Skin of body (tissue), 3 donors: Measurements from ENCODE around the gene KRTAP9-3. TPM values are rescaled to one million over a fixed set of nuclear protein-coding genes. Genes with fewer than 3 reads are reported as not detected.
"Not testable (repeated sequence)": the region's sequence is repeated elsewhere in the genome, so short reads cannot be mapped to it uniquely, and the experiment has no call there.

ENCODE experiments used
- DNase-seq: peaks from one replicate; lab custom pipeline; 2025; lab: John Stamatoyannopoulos, UW
- small RNA-seq: library from RNA; depleted of rRNA; stranded (forward); fragments of <200 nt; gene quantifications from one replicate; pipeline ENCODE3, GENCODE V24; 2014; ENCODE audit warnings: low replicate concordance
- total RNA-seq: library from RNA; depleted of rRNA; stranded (reverse); fragments of >200 nt; gene quantifications from one replicate; pipeline ENCODE4 v1.2.3, GENCODE V29; 2014

Gene KRTAP9-3
- total RNA-seq, 1 donor from 2014 or later = 7.3 TPM

- DNase-seq = not testable (repeated sequence)
Measured at GRCh38 chr17:41249637-41250240, 17.5 kb downstream of the KRTAP9-3 start, which contains the start of gene KRTAP9-4. KRTAP9-4 (plus strand) TSS chr17:41249687; CDS start chr17:41249721, 34 bp downstream.

DNA sequence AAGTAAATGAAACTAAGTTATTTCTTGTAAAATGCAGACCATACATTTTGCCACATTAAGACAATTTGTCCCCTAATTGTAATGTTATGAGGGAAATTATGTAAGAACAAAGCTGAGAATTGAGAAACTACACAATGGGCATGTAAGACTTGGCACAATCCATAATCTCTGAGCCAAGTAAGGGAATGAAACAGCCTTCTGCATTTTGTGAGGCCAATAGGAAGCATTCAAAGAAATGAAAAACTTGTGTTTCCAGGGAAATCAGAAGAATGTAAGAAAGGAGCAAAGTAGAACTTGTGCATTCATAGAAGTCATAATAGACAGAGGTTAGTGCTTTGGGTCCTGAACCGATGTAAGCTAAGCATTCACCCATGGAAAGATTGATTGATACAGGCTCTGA lies 19.0 kb downstream of the KRTAP9-3 start:
- DNase-seq = no peak

DNA sequence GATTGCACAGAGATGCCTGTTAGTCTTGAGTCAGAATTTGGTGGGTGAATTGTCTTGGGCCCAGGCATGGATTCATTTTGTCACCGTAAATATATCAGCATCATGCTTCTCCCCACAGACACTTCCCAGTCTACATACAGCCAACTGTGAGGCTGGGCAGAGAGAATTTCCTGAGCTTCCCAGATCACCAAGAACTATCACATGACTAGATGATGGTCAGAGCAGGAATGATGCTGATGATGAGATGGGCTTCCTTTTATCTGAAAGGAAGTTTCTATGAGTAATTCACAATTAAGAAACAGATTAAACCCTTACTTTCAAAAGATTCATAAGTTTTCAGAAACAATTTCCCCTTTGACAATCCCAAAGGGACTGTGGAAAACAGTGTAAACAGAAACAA lies 22.6 kb downstream of the KRTAP9-3 start:
- no peak for DNase-seq

DNA sequence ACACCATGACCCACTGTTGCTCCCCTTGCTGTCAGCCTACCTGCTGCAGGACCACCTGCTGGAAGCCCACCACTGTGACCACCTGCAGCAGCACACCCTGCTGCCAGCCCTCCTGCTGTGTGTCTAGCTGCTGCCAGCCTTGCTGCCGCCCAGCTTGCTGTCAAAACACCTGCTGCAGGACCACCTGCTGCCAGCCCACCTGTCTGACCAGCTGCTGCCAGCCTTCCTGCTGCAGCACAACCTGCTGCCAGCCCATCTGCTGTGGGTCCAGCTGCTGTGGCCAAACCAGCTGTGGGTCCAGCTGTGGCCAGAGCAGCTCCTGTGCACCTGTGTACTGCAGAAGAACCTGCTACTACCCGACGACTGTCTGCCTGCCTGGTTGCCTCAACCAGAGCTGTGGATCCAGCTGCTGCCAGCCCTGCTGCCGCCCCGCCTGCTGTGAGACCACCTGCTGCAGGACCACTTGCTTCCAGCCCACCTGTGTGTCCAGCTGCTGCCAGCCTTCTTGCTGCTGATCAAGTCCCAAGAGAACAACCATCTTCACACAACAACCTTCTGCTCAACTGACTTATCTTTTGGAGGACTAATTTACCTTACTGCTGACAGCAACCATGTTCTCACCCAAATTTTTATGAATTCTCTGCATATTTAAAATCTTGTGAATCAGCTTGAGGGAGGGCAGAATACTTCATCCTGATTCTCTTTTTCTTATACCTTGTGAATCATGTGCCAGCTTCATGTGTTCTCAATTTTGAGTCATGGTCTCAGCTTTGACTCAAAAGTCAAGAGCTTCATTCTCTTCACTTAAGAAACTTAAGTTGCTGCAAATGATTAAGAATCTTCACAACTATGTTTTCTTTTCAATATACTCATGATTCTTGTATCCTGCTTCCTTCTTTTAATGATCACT lies 23.4 kb downstream of the KRTAP9-3 start, which contains the start of gene KRTAP9-9:
Gene KRTAP9-9 (plus strand): TSS at position 4 of the 910 bp plus-strand sequence.
- DNase-seq = not testable (repeated sequence)

DNA sequence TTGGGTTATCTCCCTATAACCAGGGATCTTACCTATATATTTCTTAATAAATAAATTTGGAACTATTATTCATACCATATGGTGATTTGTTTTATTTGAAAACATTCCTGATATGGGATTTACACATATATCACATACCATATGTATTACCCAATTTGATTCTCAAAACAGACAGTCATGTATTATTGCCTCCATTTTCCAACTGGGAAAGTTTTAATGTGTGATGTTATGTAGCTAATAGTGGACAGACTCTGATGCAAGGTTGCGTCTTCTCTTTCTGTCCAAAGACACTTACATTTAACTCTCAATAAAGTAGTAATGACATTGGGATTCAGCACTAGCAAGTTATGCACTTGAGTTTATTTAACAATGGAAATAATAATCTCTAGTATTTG lies 24.0 kb downstream of the KRTAP9-3 start:
- DNase-seq = no peak

GRCh38 chr17:41258406-41258805 lies 26.2 kb downstream of the KRTAP9-3 start:
- no peak for DNase-seq

- DNase-seq = no peak
Measured at GRCh38 chr17:41263212-41263611, 31.0 kb downstream of the KRTAP9-3 start.

GRCh38 chr17:41264599-41264998 lies 32.4 kb downstream of the KRTAP9-3 start:
- no peak for DNase-seq

DNA sequence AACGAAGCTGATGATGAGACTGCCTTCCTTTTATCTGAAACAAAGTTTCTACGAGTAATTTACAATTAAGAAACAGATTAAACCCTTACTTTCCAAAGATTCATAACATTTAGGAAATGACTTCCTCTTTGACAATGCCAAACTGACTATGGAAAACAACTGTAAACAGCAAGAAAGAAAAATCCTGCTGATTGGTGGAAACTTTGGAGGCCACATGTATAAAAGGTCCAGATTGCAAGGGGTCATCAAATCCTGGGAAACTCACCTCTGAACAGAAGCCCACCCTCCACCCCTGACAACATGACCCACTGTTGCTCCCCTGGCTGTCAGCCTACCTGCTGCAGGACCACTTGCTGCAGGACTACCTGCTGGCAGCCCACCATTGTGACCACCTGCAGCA lies 32.8 kb downstream of the KRTAP9-3 start, which contains the start of gene KRTAP9-6:
Gene KRTAP9-6 (plus strand): TSS at position 301 of the 400 bp plus-strand sequence. CDS start 0 bp downstream, at position 301.
- DNase-seq = no peak

- DNase-seq = no peak
Measured at GRCh38 chr17:41267711-41268110, 35.5 kb downstream of the KRTAP9-3 start.

- DNase-seq = not testable (repeated sequence)
Measured at GRCh38 chr17:41271323-41271722, 39.1 kb downstream of the KRTAP9-3 start.

DNA sequence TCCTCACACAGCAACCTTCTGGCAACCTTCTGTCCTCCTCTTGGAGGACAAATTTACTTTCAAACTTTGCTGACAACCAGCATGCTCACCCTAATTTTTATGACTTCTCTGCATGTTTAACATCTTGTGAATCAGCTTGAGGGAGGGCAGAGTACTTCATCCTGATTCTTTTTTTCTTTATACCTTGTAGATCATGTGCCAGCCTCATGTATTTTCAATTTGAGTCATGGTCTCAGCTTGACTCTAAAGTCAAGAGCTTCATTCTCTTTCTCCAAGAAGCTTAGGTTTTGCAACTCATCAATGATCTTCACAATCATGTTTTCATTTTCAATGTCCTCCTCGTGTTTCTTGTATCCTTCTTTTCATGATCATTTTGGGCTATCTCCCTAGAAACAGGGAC lies 39.6 kb downstream of the KRTAP9-3 start:
- no peak for DNase-seq

DNA sequence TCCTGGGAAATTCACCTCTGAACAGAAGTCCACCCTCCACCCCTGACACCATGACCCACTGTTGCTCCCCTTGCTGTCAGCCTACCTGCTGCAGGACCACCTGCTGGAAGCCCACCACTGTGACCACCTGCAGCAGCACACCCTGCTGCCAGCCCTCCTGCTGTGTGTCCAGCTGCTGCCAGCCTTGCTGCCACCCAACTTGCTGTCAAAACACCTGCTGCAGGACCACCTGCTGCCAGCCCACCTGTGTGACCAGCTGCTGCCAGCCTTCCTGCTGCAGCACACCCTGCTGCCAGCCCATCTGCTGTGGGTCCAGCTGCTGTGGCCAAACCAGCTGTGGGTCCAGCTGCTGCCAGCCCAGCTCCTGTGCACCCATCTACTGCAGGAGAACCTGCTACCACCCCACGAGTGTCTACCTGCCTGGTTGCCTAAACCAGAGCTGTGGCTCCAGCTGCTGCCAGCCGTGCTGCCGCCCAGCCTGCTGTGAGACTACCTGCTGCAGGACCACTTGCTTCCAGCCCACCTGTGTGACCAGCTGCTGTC lies 43.5 kb downstream of the KRTAP9-3 start, which contains the start of gene KRTAP9-7:
Gene KRTAP9-7 (plus strand): TSS at position 51 of the 543 bp plus-strand sequence. CDS start 0 bp downstream, at position 51.
- DNase-seq = not testable (repeated sequence)

- DNase-seq = no peak
Measured at GRCh38 chr17:41278176-41278955, 46.1 kb downstream of the KRTAP9-3 start.

Small RNAs within 50 kb of the gene (small RNA-seq; reads per million reads assigned to genes)
- gene KRTAP4-17P (not detected), gene KRTAP9-10P (not detected)

Other genes with a start within 250 kb of the KRTAP9-3 start
- 7.7 TPM for gene KRT40, start 248.1 kb upstream of the KRTAP9-3 start, total RNA-seq
- 1.5 TPM for gene KRTAP3-3, start 238.3 kb upstream of the KRTAP9-3 start, total RNA-seq
- 2.3 TPM for gene KRTAP3-2, start 232.5 kb upstream of the KRTAP9-3 start, total RNA-seq
- gene KRTAP3-1, start 223.3 kb upstream of the KRTAP9-3 start, total RNA-seq = 5.3 TPM
- gene KRTAP1-5, start 205.2 kb upstream of the KRTAP9-3 start, total RNA-seq = 14.1 TPM
- not detected for gene KRTAP1-4, start 202.3 kb upstream of the KRTAP9-3 start, total RNA-seq
- gene KRTAP1-3, start 197.6 kb upstream of the KRTAP9-3 start, total RNA-seq = 12.2 TPM
- gene KRTAP1-1, start 191.0 kb upstream of the KRTAP9-3 start, total RNA-seq = 7.5 TPM
- gene KRTAP2-1, start 185.1 kb upstream of the KRTAP9-3 start, total RNA-seq = 3.4 TPM
- gene KRTAP2-2, start 177.2 kb upstream of the KRTAP9-3 start, total RNA-seq = 6.5 TPM
- gene KRTAP2-3, start 172.3 kb upstream of the KRTAP9-3 start, total RNA-seq = 0.30 TPM
- gene KRTAP2-4, start 166.6 kb upstream of the KRTAP9-3 start, total RNA-seq = 3.3 TPM
- gene KRTAP4-7, start 148.3 kb upstream of the KRTAP9-3 start, total RNA-seq = 11.4 TPM
- 3.1 TPM for gene KRTAP4-8, start 134.3 kb upstream of the KRTAP9-3 start, total RNA-seq
- not detected for gene KRTAP4-16, start 130.2 kb upstream of the KRTAP9-3 start, total RNA-seq
- 5.2 TPM for gene KRTAP4-9, start 127.1 kb upstream of the KRTAP9-3 start, total RNA-seq
- 0.79 TPM for gene KRTAP4-11, start 114.1 kb upstream of the KRTAP9-3 start, total RNA-seq
- gene KRTAP4-12, start 108.3 kb upstream of the KRTAP9-3 start, total RNA-seq = 0.89 TPM
- 4.0 TPM for gene KRTAP4-6, start 91.9 kb upstream of the KRTAP9-3 start, total RNA-seq
- 1.3 TPM for gene KRTAP4-5, start 82.6 kb upstream of the KRTAP9-3 start, total RNA-seq
- gene KRTAP4-4, start 71.7 kb upstream of the KRTAP9-3 start, total RNA-seq = 2.2 TPM
- gene KRTAP4-3, start 64.2 kb upstream of the KRTAP9-3 start, total RNA-seq = 2.0 TPM
- gene KRTAP4-2, start 54.2 kb upstream of the KRTAP9-3 start, total RNA-seq = 1.1 TPM
- 3.6 TPM for gene KRTAP4-1, start 47.5 kb upstream of the KRTAP9-3 start, total RNA-seq
- gene KRTAP9-1, start 42.6 kb upstream of the KRTAP9-3 start, total RNA-seq = not detected
- gene KRTAP9-2, start 5.8 kb upstream of the KRTAP9-3 start, total RNA-seq = 6.3 TPM
- 8.5 TPM for gene KRTAP9-8, start 5.5 kb downstream of the KRTAP9-3 start, total RNA-seq
- gene KRTAP9-4, start 17.2 kb downstream of the KRTAP9-3 start, total RNA-seq = 6.5 TPM
- gene KRTAP9-9, start 22.9 kb downstream of the KRTAP9-3 start, total RNA-seq = 2.6 TPM
- not detected for gene KRTAP9-6, start 32.9 kb downstream of the KRTAP9-3 start, total RNA-seq
- gene KRTAP9-7, start 43.2 kb downstream of the KRTAP9-3 start, total RNA-seq = not detected
- gene KRTAP29-1, start 70.4 kb downstream of the KRTAP9-3 start, total RNA-seq = 0.39 TPM
- 4.5 TPM for gene KRTAP16-1, start 76.9 kb downstream of the KRTAP9-3 start, total RNA-seq
- gene KRTAP17-1, start 83.3 kb downstream of the KRTAP9-3 start, total RNA-seq = 7.9 TPM
- gene KRT33A, start 118.4 kb downstream of the KRTAP9-3 start, total RNA-seq = 22.0 TPM
- 7.7 TPM for gene KRT33B, start 137.4 kb downstream of the KRTAP9-3 start, total RNA-seq
- gene KRT34, start 149.9 kb downstream of the KRTAP9-3 start, total RNA-seq = 19.5 TPM
- 52.1 TPM for gene KRT31, start 165.2 kb downstream of the KRTAP9-3 start, total RNA-seq
- gene KRT37, start 192.1 kb downstream of the KRTAP9-3 start, total RNA-seq = 0.99 TPM
- 7.2 TPM for gene KRT38, start 208.5 kb downstream of the KRTAP9-3 start, total RNA-seq
- gene KRT32, start 234.9 kb downstream of the KRTAP9-3 start, total RNA-seq = 28.0 TPM
- gene KRT35, start 248.7 kb downstream of the KRTAP9-3 start, total RNA-seq = 31.5 TPM